Neural progenitor cell (in vitro differentiated cells): Measurements from ENCODE around the gene NAPSA.
"Not testable (repeated sequence)": the region's sequence is repeated elsewhere in the genome, so short reads cannot be mapped to it uniquely, and the experiment has no call there.

ENCODE experiments used
- CTCF ChIP-seq: fragments of 200-600 bp; sonication (generic); IDR thresholded peaks from 2 replicates; pipeline ENCODE4 v1.5.1; 2017; ENCODE audit warnings: antibody characterized with exemption, mild to moderate bottlenecking
- EZH2 ChIP-seq: fragments of 200-600 bp; sonication (generic); IDR thresholded peaks from 2 replicates; pipeline ENCODE4 v1.6.1; 2017; ENCODE audit warnings: antibody characterized with exemption, mild to moderate bottlenecking, moderate library complexity
- EZH2phosphoT487 ChIP-seq: fragments of 200-600 bp; sonication (generic); IDR thresholded peaks from 2 replicates; pipeline ENCODE4 v1.6.1; 2017; ENCODE audit warnings: antibody characterized with exemption

GRCh38 chr19:50353487-50353880 lies 12.0 kb downstream of the NAPSA start:
- TF ChIP-seq CTCF, EZH2phosphoT487, EZH2: not testable (repeated sequence)
